GM12891 (cell line): ENCODE measurements around the gene SLC25A44.

Experiments used
- POLR2A ChIP-seq: IDR thresholded peaks from 2 replicates; pipeline ENCODE4 v1.6.1; 2011; ENCODE audit warnings: low read depth, low read length, control low read depth
- POLR2AphosphoS5 ChIP-seq: IDR thresholded peaks from 2 replicates; pipeline ENCODE4 v1.6.1; 2011; ENCODE audit warnings: low read depth, low read length, control low read depth
- SPI1 ChIP-seq: IDR thresholded peaks from 2 replicates; pipeline ENCODE4 v1.6.1; 2011; ENCODE audit warnings: low read depth, low read length, control low read depth
- TAF1 ChIP-seq: IDR thresholded peaks from 2 replicates; pipeline ENCODE4 v1.6.1; 2011; ENCODE audit warnings: low read depth, low read length, control low read depth

DNA sequence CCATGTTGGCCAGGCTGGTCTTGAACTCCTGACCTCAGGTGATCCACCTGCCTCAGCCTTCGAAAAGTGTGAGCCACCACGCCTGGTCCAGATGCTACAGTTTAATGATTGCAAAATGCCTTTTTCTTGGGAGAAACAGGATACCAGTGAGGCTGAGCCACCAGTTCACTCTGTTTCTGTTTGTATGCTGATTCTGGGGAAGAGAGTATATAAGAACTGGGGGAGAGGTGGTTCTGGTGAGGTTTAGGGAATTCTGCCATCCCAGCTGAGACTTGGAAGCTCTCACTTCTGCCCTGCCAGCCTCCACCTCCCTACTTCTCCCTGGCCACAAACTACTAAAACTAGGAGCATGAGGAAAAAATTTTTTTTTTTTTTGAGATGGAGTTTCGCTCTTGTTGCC is 10.8 kb downstream of the SLC25A44 start:
- TF ChIP-seq POLR2A: no peak
- no peak for TF ChIP-seq SPI1
- TF ChIP-seq POLR2AphosphoS5: no peak
- TF ChIP-seq TAF1: no peak
